NCI-H1092 (cell line): ENCODE results near the gene SGTB.
"Not testable (repeated sequence)": the region's sequence is repeated elsewhere in the genome, so short reads cannot be mapped to it uniquely, and the experiment has no call there.

Experiments
- DNase-seq: peaks from one replicate; lab custom pipeline; 2025; lab: John Stamatoyannopoulos, UW

SGTB gene

DNA sequence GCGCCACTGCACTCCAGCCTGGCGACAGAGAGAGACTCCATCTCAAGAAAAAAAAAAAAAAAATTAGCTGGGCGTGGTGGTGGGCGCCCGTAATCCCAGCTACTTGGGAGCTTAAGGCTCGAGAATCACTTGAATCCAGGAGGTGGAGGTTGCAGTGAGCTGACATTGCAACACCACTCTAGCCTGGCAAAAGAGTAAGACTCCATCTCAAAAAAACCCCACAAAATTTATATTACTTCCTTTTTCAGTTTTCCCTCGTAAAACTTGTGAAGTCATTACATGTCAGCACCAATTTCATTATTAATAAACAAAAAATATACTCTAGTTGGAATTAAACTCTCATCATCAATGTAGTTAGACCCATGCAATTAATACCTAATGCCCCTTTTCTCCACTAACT lies 53.2 kb downstream of the SGTB start:
- no peak for DNase-seq

GRCh38 chr5:65663804-65664521 lies 57.9 kb downstream of the SGTB start:
- DNase-seq, result no peak

- no peak for DNase-seq
Measured at GRCh38 chr5:65654713-65655112, 67.2 kb downstream of the SGTB start.

DNA sequence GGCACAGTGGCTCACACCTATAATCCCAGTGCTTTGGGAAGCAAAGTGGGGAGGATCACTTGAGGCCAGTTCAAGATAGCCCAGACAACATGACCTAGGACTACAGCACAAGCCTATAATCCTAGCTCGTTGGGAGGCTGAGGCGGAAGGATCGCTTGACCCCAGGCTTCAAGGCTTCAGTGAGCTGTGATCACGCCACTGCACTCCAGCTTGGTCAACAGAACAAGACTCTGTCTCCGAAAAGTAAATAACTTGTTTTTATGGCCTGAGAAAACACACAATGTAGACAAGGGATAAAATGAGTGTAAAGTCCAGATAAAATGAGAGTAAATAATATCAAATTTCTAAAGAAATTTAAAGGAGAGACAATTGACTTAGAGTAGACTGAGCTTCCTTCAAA lies 70.8 kb downstream of the SGTB start:
- DNase-seq, result no peak

DNA sequence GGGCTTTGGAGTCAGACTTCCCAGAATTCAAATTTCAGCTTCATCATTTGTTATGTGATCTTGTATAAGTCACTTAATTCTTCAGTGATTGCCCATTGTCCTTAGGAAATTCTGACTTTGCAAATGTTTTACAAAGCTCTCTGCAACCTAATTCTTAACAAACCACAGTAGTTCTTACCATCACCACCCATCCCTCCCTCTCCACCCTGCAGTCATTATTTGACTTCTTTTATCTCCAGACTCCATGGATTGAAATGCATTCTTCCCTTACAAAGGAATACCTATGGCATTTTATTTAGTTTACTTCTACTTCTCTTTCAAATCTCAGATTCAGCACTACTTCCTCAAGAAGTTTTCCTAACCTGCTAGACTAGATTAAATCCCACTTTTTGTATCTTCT lies 74.0 kb downstream of the SGTB start:
- DNase-seq, result no peak

- DNase-seq, result no peak
Measured at GRCh38 chr5:65646938-65647337, 75.0 kb downstream of the SGTB start.

DNA sequence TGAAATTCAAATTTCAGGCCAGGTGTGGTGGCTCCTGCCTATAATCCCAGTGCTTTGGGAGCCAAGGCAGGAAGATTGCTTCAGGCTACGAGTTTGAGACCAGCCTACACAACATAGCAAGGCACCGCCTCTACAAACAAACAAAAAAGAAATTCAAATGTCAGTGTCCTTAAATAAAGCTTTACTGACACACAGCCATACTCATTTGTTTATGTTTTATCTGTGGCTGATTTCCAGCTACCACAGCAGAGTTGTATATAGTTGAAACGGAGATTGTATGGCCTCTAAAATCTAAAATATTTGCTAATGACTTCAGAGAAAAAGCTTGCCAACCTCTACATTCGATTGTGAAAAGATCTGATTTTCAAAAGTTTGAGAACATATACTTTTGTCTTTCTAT lies 81.7 kb downstream of the SGTB start:
- DNase-seq, result no peak

DNA sequence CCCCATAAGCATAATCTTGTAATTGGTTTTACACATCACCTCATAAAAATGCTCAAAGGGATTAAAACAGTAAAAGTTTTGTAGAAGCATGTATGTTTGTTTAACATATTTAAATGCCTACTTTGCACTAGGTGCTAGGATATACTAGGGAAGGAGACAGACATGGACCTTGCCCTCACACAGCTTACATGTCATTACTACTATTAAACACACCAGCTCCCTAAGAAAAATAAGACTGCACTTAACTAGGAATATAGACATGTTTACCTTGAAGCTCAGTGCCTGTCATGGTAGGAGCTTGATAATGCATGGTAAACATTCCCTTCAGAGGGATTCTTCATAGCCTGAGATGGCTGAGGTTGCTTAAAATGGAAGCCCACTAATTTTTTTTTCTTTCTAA lies 90.9 kb downstream of the SGTB start:
- no peak for DNase-seq

DNA sequence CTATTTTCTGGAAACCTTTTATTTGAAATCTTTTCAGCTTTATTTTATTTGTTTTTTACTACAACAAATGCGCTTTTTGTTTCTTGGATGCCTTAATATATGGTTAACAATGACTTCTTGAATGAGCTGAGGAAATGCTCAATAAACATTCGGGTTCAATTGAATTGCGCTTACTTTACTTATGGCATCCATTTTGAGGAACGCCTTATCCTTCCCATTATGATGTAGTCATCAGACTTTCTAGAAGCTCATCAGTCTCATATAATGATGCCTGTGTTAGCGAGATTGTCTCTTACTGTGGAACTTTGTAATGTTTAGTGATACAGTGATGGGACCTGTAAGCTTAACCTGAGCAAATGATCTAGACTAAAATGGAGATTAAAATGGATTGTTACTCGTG lies 96.2 kb downstream of the SGTB start:
- no peak for DNase-seq

DNA sequence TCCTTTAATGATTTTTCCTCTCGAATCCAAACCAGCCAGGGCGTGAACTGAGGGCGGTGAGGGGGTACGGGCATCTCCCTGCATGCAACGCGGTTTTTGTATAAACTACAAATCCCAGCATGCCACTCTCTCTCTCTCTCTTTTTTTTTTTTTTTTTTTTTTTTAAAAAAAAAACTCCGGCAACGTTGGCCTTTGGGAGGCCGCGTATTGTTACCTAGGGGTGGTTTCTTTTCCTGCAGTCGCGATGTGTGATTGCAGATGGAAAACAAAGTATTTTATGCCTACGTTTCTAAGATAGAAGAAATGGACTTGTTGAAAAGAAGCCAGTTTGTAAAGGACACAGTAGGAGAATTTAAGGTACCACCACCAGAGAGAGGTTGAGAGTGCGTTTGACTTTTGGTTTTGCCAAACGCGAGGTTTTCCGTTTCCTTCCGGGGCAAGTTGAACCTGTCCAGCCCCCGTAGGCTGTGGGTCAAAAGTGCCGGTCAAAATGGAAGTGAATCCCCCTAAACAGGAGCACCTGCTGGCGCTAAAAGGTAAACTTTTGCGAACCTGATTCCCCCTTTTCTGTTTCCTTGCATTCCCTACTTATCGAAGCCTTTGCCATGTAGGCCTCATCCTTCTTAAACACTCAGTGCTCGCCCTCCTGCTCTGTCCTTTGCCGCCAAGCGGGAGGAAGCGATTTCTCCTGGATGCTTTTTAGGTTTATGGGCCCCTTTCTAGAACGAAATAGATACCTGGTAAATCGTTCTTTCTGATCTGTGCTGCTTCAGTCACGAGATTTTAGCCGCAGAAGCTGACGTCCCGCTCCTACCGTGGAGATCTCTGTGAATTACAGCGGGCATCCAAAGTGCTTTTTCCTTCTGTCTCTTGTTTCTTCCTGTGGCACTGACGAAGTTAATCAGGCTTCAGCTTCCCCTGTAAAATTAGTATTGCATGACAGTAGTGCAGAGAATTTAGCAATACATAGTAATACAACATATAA lies 97.0 kb downstream of the SGTB start, which contains the start of the genes SHLD3 and TRAPPC13:
SHLD3 (plus strand) TSS at position 457 of the 985 bp plus-strand sequence. CDS start 4,561 bp downstream, outside the sequence.
TRAPPC13 (plus strand) TSS at position 457 of the 985 bp plus-strand sequence; CDS start at position 491, 34 bp downstream.
- DNase-seq, result peak; percentile 88

GRCh38 chr5:65624025-65624570 lies 97.8 kb downstream of the SGTB start, which contains the start of gene TRIM23:
Gene TRIM23, minus strand, starts transcription at chr5:65624333. Its CDS starts 59 bp downstream, at chr5:65624274.
- DNase-seq, result peak; percentile 88

GRCh38 chr5:65623482-65623881 lies 98.4 kb downstream of the SGTB start:
- DNase-seq, result no peak

- DNase-seq, result not testable (repeated sequence)
Measured at GRCh38 chr5:65621961-65622360, 99.9 kb downstream of the SGTB start.

DNA sequence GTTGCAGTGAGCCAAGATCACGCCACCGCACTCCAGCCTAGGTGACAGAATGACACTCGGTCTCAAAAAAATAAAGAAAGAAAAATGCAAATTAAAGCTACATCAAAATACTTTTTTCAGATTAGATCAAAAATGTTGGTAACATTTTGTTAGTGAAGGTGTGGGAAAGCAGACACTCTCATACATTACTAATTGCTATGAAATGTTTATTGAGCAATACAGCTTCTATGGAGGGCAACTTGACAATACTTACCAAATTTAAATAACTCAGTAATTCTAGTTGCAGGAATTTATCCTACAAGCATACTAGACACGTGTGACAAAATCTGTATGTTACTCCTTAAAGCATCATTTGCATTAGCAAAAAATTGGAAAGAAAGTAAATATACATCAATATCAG lies 101.9 kb downstream of the SGTB start:
- DNase-seq, result no peak
